CD4-positive, alpha-beta T cell (primary cell): ENCODE results near the gene RUFY2. TPM values are rescaled to one million over a fixed set of nuclear protein-coding genes. Genes with fewer than 3 reads are reported as not detected.

Experiments used
- ATAC-seq: fragments of 200-7000 bp; cut with Tn5 transposase; one replicate; pipeline ENCODE4 v1.10.0; 2022; ENCODE audit warnings: mild to moderate bottlenecking; ENCODE audit not compliant: poor library complexity
- CTCF ChIA-PET: fragments of 350-600 bp; sonication (Branson Sonifier 250); formaldehyde crosslinking; loops from one replicate; lab custom pipeline; 2021; ENCODE audit warnings: antibody characterized with exemption, inconsistent platforms; lab: Charles Lee
- POLR2A ChIA-PET: fragments of 350-600 bp; sonication (Branson Sonifier 250); formaldehyde crosslinking; loops from one replicate; lab custom pipeline; 2021; ENCODE audit warnings: antibody characterized with exemption, inconsistent platforms; lab: Charles Lee
- DNase-seq, 14 experiments: peaks; one replicate each; pipeline ENCODE4 v3.0.0-alpha.2; 2013 to 2020; ENCODE audit warnings: mixed read lengths in 2 of 14
- H3K27ac ChIP-seq, 2 donors: one replicate each; pipeline versions ENCODE4 v1.5.1 to v1.7.0; 2013; ENCODE audit warnings: low read length in 2 of 2, low read depth in 1 of 2, mild to moderate bottlenecking in 1 of 2
- H3K27me3 ChIP-seq, 2 experiments: 1 replicate in 1 of 2; 2 replicates in 1 of 2; pipeline versions ENCODE4 v1.6.1 to v1.7.0; 2013; ENCODE audit warnings: low read length in 2 of 2, control low read depth in 1 of 2, mild to moderate bottlenecking in 1 of 2, moderate library complexity in 1 of 2; ENCODE audit not compliant: insufficient read depth in 2 of 2, control insufficient read depth in 1 of 2
- H3K36me3 ChIP-seq: one replicate; pipeline ENCODE4 v1.6.1; 2013; ENCODE audit warnings: low read length, control low read depth; ENCODE audit not compliant: insufficient read depth
- H3K4me1 ChIP-seq: one replicate; pipeline ENCODE4 v1.6.1; 2013; ENCODE audit warnings: low read length, control low read depth; ENCODE audit not compliant: insufficient read depth
- H3K4me3 ChIP-seq: one replicate; pipeline ENCODE4 v1.5.1; 2013; ENCODE audit warnings: mild to moderate bottlenecking, low read length, moderate library complexity
- H3K9me3 ChIP-seq, 2 experiments: 1 replicate in 1 of 2; 2 replicates in 1 of 2; pipeline versions ENCODE4 v1.6.1 to v1.7.0; 2013; ENCODE audit warnings: low read length in 2 of 2, mild to moderate bottlenecking in 2 of 2, control low read depth in 1 of 2, moderate library complexity in 1 of 2; ENCODE audit not compliant: control insufficient read depth in 1 of 2, insufficient read depth in 1 of 2
- H3K27ac Mint-ChIP-seq: one replicate; pipeline ENCODE4 v1.8.0; 2020; ENCODE audit warnings: mixed read lengths
- H3K27me3 Mint-ChIP-seq: one replicate; pipeline ENCODE4 v1.8.0; 2021; ENCODE audit warnings: mixed read lengths
- H3K36me3 Mint-ChIP-seq: one replicate; pipeline ENCODE4 v1.8.0; 2021; ENCODE audit warnings: low read depth, mixed read lengths
- H3K4me1 Mint-ChIP-seq: one replicate; pipeline ENCODE4 v1.8.0; 2021; ENCODE audit warnings: low read depth, mixed read lengths
- H3K4me3 Mint-ChIP-seq: one replicate; pipeline ENCODE4 v1.8.0; 2020; ENCODE audit warnings: mild to moderate bottlenecking, mixed read lengths
- H3K9me3 Mint-ChIP-seq: one replicate; pipeline ENCODE4 v1.8.0; 2020; ENCODE audit warnings: mixed read lengths
- intact Hi-C, 2 experiments: fragments of 100-400 bp; cut with DNase I in 1 of 2; cut with micrococcal nuclease in 1 of 2; formaldehyde crosslinking; loops; one replicate each; pipeline versions ENCODE4 v1.15.1 to v1.9.0; 2023 to 2025; cut with DNase I, micrococcal nuclease
- total RNA-seq, 174 experiments: library from RNA in 2 of 174; stranded (reverse) in 2 of 174; gene quantifications; one replicate each; pipeline ENCODE4 v1.2.3 and lab custom pipeline; 2021 to 2026
- TF ChIP-seq, protein P1 (sequence below): fragments of 200-600 bp; IDR thresholded peaks from one replicate; pipeline ENCODE4 v1.8.0; 2022; ENCODE audit warnings: antibody characterized with exemption, mild to moderate bottlenecking

The RUFY2 gene
- total RNA-seq, 2 experiments from 2014 or later: 10.7 to 14.8 TPM

DNA sequence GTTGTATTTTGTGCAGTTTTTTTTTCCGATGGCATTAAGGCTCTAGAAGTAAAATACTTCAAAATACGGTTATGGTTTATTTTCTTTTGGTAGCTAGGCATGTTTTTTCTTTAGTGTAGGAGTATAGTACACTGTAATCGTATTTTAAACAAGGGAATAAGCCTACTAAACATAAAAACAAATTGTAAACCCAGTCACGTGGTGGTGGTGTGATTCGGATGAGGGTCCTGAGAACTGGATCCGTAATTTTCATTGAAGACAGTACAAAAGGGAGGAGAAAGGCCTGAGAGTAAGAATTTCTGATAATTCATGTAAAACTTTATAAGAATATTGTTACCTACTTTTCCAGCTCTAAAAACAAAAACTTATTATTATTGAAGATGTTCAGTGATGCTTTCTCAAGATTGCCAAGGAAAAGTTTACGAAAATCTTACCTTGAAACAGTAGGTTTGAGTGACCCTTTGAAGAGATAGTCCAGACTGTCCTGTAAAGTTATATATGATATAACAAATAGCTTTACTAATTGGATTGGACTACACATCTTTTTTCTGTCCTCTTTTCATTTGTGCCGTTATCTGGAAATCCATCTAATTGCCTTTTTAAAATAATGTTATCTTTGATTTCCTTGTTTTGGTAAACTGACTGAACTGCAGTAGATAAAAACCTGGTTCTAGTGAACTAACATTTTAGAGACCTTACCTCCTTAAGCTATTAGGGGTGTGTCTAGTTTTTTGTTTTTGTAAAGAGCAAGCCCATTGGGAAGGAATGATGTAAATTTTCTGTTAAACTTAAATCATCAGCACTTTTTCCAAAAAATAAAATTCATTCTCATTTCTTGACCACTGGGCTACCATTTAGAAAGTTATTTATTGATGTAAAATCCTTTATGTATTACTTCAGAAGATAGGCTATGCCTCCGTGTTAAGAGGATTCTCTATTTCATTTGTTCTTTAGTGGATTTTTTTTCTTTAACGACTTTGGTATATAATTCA, 73.3 kb downstream of the RUFY2 start:
- intact Hi-C loops: loop anchor here (2.0 to 10.0 kb wide), 9 partner anchors 15 to 571 kb away; partner anchors contain the start of genes CCAR1 (in 2 of the 2), DDX50 (in 2 of the 2), HERC4 (in 2 of the 2) and RUFY2 (in 1 of the 2)
- H3K4me1 ChIP-seq: peaks cover 19% of the 10 kb centered on the region
- ChIA-PET CTCF (interaction anchor here (1.4 to 2.0 kb wide), 3 partner anchors 15 to 121 kb away, joined by 4 to 19 read pairs (median 7); partner anchors contain the start of gene RUFY2), POLR2A (interaction anchor here (0.6 to 4.4 kb wide), 17 partner anchors 9 to 846 kb away, joined by 3 to 50 read pairs (median 5); partner anchors contain the start of genes CCAR1, DNA2, RUFY2 and SIRT1)
- H3K36me3 ChIP-seq: peaks cover 10% of the 10 kb centered on the region
- ATAC-seq (no peak), DNase-seq (no peak)
- peaks cover 66% of the 10 kb centered on the region for H3K4me1 Mint-ChIP-seq
- peak overlapping the region; percentile 94 to 97 for H3K27ac ChIP-seq
- peak overlapping the region; percentile 95 for H3K4me3 ChIP-seq
- H3K27me3 Mint-ChIP-seq: no peaks in the 10 kb centered on the region
- no peaks in the 10 kb centered on the region for H3K27me3 ChIP-seq
- H3K27ac Mint-ChIP-seq: peak overlapping the region; percentile 98
- TF ChIP-seq, protein P1, sequence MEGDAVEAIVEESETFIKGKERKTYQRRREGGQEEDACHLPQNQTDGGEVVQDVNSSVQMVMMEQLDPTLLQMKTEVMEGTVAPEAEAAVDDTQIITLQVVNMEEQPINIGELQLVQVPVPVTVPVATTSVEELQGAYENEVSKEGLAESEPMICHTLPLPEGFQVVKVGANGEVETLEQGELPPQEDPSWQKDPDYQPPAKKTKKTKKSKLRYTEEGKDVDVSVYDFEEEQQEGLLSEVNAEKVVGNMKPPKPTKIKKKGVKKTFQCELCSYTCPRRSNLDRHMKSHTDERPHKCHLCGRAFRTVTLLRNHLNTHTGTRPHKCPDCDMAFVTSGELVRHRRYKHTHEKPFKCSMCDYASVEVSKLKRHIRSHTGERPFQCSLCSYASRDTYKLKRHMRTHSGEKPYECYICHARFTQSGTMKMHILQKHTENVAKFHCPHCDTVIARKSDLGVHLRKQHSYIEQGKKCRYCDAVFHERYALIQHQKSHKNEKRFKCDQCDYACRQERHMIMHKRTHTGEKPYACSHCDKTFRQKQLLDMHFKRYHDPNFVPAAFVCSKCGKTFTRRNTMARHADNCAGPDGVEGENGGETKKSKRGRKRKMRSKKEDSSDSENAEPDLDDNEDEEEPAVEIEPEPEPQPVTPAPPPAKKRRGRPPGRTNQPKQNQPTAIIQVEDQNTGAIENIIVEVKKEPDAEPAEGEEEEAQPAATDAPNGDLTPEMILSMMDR: no peak
- no peaks in the 10 kb centered on the region for H3K9me3 ChIP-seq
- H3K4me3 Mint-ChIP-seq: peak overlapping the region; percentile 100
- H3K36me3 Mint-ChIP-seq: peaks cover 66% of the 10 kb centered on the region
- H3K9me3 Mint-ChIP-seq: no peaks in the 10 kb centered on the region

DNA sequence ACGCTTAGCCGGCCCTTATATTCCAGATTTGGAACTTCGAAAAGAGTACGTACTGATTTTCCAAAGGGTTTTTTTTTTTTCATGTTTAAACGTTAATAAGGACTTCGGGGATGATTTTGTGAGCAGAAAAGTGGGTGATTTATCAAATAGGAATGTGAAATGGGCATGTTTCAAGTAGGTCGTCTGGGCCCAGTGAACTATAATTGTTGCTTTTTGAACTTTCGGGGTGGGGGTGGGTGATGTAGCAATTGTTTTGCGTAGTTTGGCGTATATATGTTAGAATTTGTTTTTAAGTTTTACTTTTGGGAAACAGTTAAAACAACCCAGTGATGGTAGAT, 74.0 kb downstream of the RUFY2 start:
- TF ChIP-seq, protein P1: no peak
- Mint-ChIP-seq H3K4me3 (peak overlapping the region; percentile 100), H3K4me1 (peaks cover 65% of the 10 kb centered on the region), H3K27ac (peak overlapping the region; percentile 98), H3K27me3 (no peaks in the 10 kb centered on the region), H3K36me3 (peaks cover 60% of the 10 kb centered on the region), H3K9me3 (no peaks in the 10 kb centered on the region)
- Histone ChIP-seq H3K27ac (peak overlapping the region; percentile 94 to 97), H3K4me3 (peak overlapping the region; percentile 95), H3K36me3 (peaks cover 4% of the 10 kb centered on the region), H3K9me3 (no peaks in the 10 kb centered on the region), H3K4me1 (peaks cover 21% of the 10 kb centered on the region), H3K27me3 (no peaks in the 10 kb centered on the region)
- ATAC-seq (no peak), DNase-seq (peak in 1 of 14 experiments; percentile 30)
- POLR2A ChIA-PET: interaction anchor here (0.6 to 4.4 kb wide), 22 partner anchors 9 to 847 kb away, joined by 3 to 50 read pairs (median 4); partner anchors contain the start of genes CCAR1, DDX50, DNA2 and RUFY2
- intact Hi-C loops: loop anchor here (2.0 to 10.0 kb wide), 8 partner anchors 74 to 572 kb away; partner anchors contain the start of genes CCAR1 (in 2 of the 2), DDX50 (in 2 of the 2), HERC4 (in 2 of the 2) and RUFY2 (in 1 of the 2)
- CTCF ChIA-PET: interaction anchor here (1.4 to 2.0 kb wide), 3 partner anchors 16 to 120 kb away, joined by 4 to 19 read pairs (median 7); partner anchors contain the start of gene RUFY2
